Lower leg skin (tissue), 4 donors: ENCODE data around the gene GRHL1. TPM values are rescaled to one million over a fixed set of nuclear protein-coding genes. Genes with fewer than 3 reads are reported as not detected.
"Not testable (repeated sequence)": the region's sequence is repeated elsewhere in the genome, so short reads cannot be mapped to it uniquely, and the experiment has no call there.

Experiments used
- DNase-seq, 2 donors: peaks; one replicate each; pipeline ENCODE4 v3.0.0-alpha.2; 2019; ENCODE audit warnings: low spot score in 2 of 2
- H3K4me3 ChIP-seq: fragments of 200-600 bp; sonication (generic); 2 replicates; pipeline ENCODE4 v1.5.1; 2017; ENCODE audit warnings: mild to moderate bottlenecking, low read depth; ENCODE audit not compliant: poor library complexity, severe bottlenecking
- POLR2A ChIP-seq, 2 donors: fragments of 450-650 bp; IDR thresholded peaks; one replicate each; pipeline ENCODE4 v1.6.1; 2016 to 2017; ENCODE audit warnings: antibody characterized with exemption in 2 of 2, mild to moderate bottlenecking in 1 of 2, moderate library complexity in 1 of 2
- WGBS, 2 donors: methylation state at CpG; one replicate each; pipeline ENCODE4 v1.1.5; 2018; 5-methylcytosine and 5-hydroxymethylcytosine counted together
- intact Hi-C: fragments of 100-400 bp; cut with DNase I; formaldehyde crosslinking; loops from one replicate; pipeline ENCODE4 v1.15.0; 2023; ENCODE audit warnings: low total_unique reads
- total RNA-seq, 4 donors: library from RNA; depleted of rRNA; stranded (reverse); fragments of >200 nt; gene quantifications; one replicate each; pipeline ENCODE4 v1.1.0, GENCODE V29; 2016
- TF ChIP-seq, protein P1 (sequence below), 3 donors: fragments of 450-650 bp; IDR thresholded peaks; one replicate each; pipeline ENCODE4 v1.5.1; 2016; ENCODE audit warnings: antibody characterized with exemption in 3 of 3, mild to moderate bottlenecking in 3 of 3, moderate library complexity in 2 of 3

Gene GRHL1
- total RNA-seq, 4 donors from 2014 or later, result 104 to 134 (median 115) TPM

DNA sequence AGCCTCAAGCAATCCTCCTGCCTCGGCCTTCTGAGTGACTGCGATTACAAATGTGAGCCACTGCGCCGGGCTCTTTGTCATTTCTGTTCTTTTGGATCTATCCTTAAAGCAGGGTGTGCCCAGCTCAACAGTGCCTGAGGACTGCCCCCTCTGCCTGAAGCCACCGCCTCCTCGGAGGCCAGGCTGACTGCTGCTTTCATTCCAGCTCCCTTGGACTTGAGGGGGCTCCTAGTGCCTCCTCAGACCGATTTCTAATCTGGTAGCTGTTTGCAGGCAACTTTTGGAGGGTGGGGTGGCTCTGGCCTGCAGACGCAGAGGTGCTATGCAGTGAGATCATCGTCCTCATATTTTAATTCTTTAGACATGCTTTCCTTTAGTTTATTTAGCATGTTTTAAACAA, 55.9 kb downstream of the GRHL1 start:
- H3K4me3 ChIP-seq, result no peak overlapping the region
- whole genome bisulfite sequencing, 2 donors, result 38 to 47% methylated on average over 9 of the region's 9 CpGs
- TF ChIP-seq POLR2A (IDR thresholded peaks at IDR 0.05), result no peak
- TF ChIP-seq, protein P1, sequence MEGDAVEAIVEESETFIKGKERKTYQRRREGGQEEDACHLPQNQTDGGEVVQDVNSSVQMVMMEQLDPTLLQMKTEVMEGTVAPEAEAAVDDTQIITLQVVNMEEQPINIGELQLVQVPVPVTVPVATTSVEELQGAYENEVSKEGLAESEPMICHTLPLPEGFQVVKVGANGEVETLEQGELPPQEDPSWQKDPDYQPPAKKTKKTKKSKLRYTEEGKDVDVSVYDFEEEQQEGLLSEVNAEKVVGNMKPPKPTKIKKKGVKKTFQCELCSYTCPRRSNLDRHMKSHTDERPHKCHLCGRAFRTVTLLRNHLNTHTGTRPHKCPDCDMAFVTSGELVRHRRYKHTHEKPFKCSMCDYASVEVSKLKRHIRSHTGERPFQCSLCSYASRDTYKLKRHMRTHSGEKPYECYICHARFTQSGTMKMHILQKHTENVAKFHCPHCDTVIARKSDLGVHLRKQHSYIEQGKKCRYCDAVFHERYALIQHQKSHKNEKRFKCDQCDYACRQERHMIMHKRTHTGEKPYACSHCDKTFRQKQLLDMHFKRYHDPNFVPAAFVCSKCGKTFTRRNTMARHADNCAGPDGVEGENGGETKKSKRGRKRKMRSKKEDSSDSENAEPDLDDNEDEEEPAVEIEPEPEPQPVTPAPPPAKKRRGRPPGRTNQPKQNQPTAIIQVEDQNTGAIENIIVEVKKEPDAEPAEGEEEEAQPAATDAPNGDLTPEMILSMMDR (IDR thresholded peaks at IDR 0.05), result no peak
- no peak for DNase-seq
- intact Hi-C loops, result no loop called here

DNA sequence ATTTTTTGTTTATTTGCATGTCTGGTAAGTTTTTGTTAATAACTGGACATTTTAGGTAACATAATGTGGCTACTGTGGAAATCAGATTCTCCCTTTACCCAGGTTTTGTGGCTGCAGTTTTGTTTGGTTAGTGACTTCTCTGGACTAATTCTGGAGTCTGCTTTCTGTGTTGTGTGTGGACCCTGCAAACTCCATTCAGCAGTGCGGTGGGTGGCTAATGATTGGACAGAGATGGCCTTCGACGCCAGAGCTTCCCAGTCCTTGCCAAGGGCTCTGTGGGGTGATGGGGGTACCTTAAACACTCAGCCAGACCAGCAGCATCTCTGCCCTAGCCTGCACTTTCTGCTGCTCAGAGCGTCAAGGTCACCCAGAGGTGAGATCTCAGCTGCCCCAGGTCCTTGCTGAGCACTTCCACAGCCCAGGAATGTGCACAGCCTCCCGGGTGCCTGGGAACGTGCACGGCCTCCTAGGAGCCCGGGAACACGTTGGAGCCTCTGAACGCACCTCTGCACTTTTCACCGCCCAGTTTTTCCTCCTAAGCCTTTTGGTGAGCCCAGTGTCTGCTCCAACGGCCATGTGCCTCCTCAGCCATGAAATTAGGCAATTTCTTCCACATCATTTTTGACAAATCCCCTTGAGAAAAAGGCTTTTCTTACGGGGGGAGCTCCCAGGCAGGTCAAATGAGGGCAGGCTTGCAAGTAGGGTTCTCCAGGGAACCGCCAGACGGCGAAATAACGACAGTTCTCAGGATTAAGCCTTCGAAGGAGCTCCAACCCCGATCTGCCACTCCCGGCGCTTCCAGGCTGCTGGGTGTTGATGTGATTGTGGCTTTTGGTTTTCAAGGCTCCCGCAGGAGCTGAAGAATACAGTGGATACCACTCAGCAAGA, 56.7 kb downstream of the GRHL1 start:
- no peak for DNase-seq
- intact Hi-C loops, result no loop called here
- no peak overlapping the region for H3K4me3 ChIP-seq
- no peak for TF ChIP-seq POLR2A (IDR thresholded peaks at IDR 0.05)
- TF ChIP-seq, protein P1 (IDR thresholded peaks at IDR 0.05), result no peak
- 67 to 73% methylated on average over 22 of the region's 22 CpGs for WGBS, 2 donors

DNA sequence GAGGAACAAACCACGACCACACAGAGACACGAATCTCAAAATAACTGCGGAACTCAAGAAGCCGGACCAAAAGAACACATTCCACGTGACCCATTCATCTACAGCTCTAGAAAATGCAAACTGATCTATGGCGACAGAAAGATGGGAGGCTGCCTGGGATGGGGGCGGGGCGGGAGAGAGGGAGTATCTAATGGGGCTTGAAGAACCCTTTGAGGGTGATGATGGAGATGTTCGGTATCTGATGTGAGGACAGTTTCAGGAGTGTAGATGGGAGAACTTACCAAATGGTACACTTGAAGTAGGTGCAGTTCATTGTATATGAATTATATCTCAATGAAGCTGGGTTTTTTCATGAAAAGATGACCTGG, 57.3 kb downstream of the GRHL1 start:
- DNase-seq, result no peak
- WGBS, 2 donors, result 70% methylated on average over 9 of the region's 9 CpGs
- H3K4me3 ChIP-seq, result no peak overlapping the region
- TF ChIP-seq, protein P1 (IDR thresholded peaks at IDR 0.05), result no peak
- TF ChIP-seq POLR2A (IDR thresholded peaks at IDR 0.05), result no peak
- intact Hi-C loops, result no loop called here

DNA sequence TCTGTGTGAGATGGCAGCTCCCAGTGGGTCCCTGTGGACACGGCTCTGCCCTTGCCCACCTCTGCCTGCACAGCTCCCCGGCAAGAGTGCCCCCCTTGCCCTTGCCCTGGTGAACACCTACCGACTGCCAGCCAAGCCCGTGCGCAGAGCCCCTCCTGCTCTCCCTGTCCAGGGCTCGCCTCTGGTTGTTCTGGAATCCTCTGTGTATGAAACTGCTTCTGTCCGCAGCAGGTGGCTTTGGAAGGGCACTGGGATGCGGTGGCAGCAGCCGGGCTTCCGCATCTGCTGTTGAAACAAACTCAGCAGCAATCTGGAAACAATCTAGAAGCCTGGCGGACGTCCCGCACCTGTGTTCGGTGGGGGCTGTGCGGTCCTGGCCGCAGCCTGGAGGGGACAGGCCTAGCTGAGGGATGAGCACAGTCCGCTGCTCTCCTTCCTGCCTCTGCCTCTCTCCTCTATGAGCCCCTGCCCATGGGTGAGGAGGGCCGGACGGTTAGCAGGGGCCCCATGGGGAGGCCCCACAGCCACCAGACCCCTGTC, 57.8 kb downstream of the GRHL1 start:
- no peak for TF ChIP-seq POLR2A (IDR thresholded peaks at IDR 0.05)
- TF ChIP-seq, protein P1 (IDR thresholded peaks at IDR 0.05), result no peak
- WGBS, 2 donors, result 83 to 88% methylated on average over 17 to 19 of the region's 19 CpGs
- H3K4me3 ChIP-seq, result no peak overlapping the region
- no peak for DNase-seq
- intact Hi-C loops, result no loop called here

DNA sequence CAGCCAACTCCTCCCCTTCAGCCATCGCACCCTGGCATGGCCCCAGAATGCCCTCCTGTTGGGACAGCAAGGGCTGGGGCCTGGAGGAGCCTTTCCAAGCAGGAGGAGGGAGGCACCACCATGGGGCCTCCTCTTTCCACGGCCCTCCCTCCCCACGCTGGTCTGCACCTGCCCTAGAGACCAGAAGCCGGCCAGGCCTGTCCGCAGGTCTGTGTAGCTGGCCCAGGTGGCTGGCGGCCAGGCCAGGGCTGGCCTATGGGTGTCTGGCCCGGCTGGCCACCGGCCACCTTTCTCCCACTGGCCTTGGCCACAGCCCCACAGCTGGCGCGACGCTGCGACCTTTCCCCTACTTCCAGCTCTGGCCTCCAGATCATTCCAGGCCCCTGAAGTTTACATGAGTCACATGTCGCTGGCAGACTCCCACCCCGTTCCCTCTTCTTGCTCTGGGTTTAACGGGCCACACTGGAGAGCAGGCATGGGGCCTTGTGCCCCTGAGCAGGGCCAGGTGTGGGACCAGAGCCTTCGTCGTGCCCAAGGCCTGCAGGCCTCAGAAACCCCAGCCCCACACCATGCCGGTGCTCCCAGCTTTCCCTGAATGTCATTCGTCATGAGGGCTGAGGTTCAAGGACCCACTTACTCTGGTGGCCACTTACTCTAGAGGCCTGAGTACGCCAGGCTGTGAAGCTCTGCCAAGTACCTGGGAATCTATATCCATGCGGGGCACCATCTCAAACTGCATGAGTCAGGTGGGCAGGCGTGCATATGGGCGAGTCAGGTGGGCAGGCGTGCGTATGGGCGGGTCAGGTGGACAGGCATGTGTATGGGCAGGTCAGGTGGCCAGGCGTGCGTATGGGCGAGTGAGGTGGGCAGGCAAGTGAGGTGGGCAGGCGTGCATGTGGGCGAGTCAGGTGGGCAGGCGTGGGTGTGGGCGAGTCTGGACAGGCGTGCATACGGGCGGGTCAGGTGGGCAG, 58.6 kb downstream of the GRHL1 start:
- H3K4me3 ChIP-seq, result no peak overlapping the region
- TF ChIP-seq, protein P1 (IDR thresholded peaks at IDR 0.05), result peak in 1 of 3 donors; percentile 11
- TF ChIP-seq POLR2A (IDR thresholded peaks at IDR 0.05), result no peak
- intact Hi-C loops, result no loop called here
- 81% methylated on average over 32 to 36 of the region's 36 CpGs for WGBS, 2 donors
- DNase-seq, result peak in 1 of 2 donors; percentile 93

DNA sequence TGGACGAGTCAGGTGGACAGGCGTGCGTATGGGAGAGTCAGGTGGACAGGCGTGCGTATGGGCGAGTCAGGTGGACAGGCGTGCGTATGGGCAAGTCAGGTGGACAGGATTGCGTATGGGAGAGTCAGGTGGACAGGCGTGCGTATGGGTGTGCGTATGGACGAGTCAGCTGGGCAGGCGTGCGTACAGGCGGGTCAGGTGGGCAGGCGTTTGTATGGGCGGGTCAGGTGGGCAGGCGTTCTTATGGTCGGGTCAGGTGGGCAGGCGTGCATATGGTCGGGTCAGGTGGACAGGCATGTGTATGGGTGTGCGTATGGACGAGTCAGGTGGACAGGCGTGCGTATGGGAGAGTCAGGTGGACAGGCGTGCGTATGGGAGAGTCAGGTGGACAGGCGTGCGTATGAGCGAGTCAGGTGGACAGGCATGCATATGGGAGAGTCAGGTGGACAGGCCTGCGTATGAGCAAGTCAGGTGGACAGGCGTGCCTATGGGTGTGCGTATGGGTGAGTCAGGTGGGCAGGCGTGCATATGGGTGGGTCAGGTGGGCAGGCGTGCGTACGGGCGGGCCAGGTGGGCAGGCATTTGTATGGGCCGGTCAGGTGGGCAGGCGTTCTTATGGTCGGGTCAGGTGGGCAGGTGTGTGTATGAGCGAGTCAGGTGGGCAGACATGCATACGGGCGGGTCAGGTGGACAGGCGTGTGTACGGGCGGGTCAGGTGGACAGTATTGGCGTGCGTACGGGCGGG, 59.5 kb downstream of the GRHL1 start:
- intact Hi-C loops, DNase-seq, H3K4me3 ChIP-seq: not testable (repeated sequence)
- 92% methylated on average over 52 of the region's 52 CpGs for WGBS, 2 donors

DNA sequence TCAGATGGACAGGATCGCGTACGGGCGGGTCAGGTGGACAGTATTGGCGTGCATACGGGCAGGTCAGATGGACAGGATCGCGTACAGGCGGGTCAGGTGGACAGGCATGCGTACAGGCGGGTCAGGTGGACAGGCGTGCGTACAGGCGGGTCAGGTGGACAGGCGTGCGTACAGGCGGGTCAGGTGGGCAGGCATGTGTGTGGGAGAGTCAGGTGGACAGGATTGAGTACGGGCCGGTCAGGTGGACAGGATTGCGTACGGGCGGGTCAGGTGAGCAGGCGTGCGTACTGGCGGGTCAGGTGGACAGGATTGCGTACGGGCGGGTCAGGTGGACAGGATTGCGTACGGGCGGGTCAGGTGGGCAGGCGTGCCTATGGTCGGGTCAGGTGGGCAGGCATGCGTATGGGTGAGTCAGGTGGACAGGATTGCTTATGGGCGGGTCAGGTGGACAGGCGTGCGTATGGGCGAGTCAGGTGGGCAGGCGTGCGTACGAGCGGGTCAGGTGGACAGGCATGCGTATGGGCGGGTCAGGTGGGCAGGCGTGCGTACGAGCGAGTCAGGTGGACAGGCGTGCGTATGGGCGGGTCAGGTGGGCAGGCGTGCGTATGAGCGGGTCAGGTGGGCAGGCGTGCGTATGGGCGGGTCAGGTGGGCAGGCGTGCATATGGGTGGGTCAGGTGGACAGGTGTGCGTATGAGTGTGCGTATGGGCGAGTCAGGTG, 60.3 kb downstream of the GRHL1 start:
- H3K4me3 ChIP-seq, intact Hi-C loops, DNase-seq: not testable (repeated sequence)
- 91% methylated on average over 61 of the region's 61 CpGs for WGBS, 2 donors
